SH-SY5Y (cell line): ENCODE data around the gene LSM4.

Experiments
- GATA2 ChIP-seq: IDR thresholded peaks from 2 replicates; pipeline ENCODE4 v1.6.1; 2011; ENCODE audit warnings: mild to moderate bottlenecking, low read depth, low read length
- GATA3 ChIP-seq: IDR thresholded peaks from 2 replicates; pipeline ENCODE4 v1.6.1; 2011; ENCODE audit warnings: low read depth, mild to moderate bottlenecking, low read length, moderate library complexity

DNA sequence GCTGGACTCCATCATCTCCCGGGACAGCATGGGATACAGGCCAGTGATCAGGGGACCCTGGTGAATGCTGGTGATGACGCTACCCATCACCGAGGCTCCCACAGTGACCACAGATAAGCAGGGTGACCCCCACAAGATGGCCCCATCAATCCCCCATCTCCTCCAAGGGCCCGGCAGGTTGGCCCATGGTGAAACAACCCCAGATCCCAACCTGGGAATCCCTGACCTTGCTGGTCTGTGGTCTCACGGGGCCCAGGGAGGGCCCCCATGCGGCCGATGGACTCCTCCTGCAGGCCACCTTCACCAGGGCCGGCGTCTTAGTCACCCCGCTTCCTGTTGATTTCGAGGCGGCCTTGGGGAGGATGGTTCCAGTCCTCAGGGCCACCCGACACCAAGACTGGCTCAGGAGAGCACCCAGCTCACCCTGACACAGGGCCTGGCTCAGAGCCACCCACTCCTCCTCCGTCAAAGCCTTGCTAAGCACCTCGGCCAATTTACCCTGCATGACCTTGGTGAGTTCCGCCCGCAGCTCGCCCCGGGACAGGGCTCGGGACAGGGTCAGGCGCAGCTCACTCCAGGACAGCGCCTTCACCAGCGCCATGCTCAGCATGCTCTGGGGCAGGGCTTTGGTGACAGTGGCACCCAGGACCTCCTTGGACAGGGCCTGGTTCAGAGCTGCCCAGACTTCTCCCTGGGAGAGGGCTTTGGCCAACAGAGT, 58.6 kb downstream of the LSM4 start:
- no peak for TF ChIP-seq GATA3
- no peak for TF ChIP-seq GATA2
